ENCODE data around the gene SNRNP48. TPM values are rescaled to one million over a fixed set of nuclear protein-coding genes. Genes with fewer than 3 reads are reported as not detected.

SNRNP48 gene
- total RNA-seq, 1 experiment from 2014 or later = 26.2 TPM

DNA sequence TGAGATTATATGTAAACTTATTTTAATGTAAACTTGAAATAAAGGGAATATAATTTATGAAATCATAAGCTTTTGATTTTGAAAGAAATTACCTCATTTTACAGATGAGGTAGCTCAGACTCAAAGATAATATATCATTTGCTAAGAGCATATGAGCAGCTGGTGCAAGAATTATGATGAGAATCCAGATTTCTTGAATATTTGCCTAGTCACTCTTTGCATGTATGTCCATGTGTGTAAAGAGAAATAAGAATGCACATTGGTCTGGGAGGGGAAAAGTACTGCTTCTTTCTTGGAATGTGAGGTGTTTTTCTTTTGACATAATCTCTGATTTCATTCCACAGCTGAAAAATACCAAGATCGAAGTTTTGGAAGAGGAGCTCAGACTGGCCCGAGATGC lies 11.1 kb upstream of the SNRNP48 start:
- Histone ChIP-seq H3K27ac (ENCODE audit: low read depth, low read length) (no peak overlapping the region), H2AFZ (ENCODE audit: low read depth, low read length, poor library complexity, severe bottlenecking) (no peak overlapping the region), H3K4me2 (ENCODE audit: low read length) (no peak overlapping the region), H3K4me1 (ENCODE audit: control insufficient read depth in 1 of 2, insufficient read depth in 2 of 2, low read length in 2 of 2) (no peaks in the 10 kb centered on the region), H3K9me2 (ENCODE audit: insufficient read depth) (no peaks in the 10 kb centered on the region), H3K4me3 (replicated peaks in 1 of 2; ENCODE audit: low read depth in 1 of 2, low read length in 2 of 2) (no peak overlapping the region), H4K20me1 (ENCODE audit: insufficient read depth) (no peaks in the 10 kb centered on the region), H3K9me3 (ENCODE audit: control insufficient read depth in 1 of 2, insufficient read depth in 1 of 2, low read depth in 1 of 2, low read length in 2 of 2) (no peaks in the 10 kb centered on the region), H3K36me3 (ENCODE audit: control insufficient read depth in 1 of 2, insufficient read depth in 2 of 2, low read length in 2 of 2) (peaks cover 77 to 90% of the 10 kb centered on the region in 2 experiments), H3K9ac (ENCODE audit: low read length) (no peak overlapping the region), H3K79me2 (ENCODE audit: insufficient read depth, low read length) (no peaks in the 10 kb centered on the region), H3K27me3 (ENCODE audit: insufficient read depth, low read length) (no peaks in the 10 kb centered on the region)
- RAD21 ChIA-PET (ENCODE audit: low non-redundant PET in 1 of 2, low total read pairs in 2 of 2, uncharacterized antibody in 2 of 2, unreplicated experiment in 2 of 2) = no interaction called here
- ATAC-seq = no peak
- no peak for DNase-seq (ENCODE audit: low read depth, low spot score)
- TF ChIP-seq RAD21 (IDR thresholded peaks at IDR 0.05; ENCODE audit: low read depth) (no peak), EGR1 (IDR thresholded peaks at IDR 0.05; ENCODE audit: low read depth) (no peak), JUND (IDR thresholded peaks at IDR 0.05) (no peak), CEBPB (IDR thresholded peaks at IDR 0.05; ENCODE audit: low read depth) (no peak), SIN3A (IDR thresholded peaks at IDR 0.05; ENCODE audit: low read depth) (no peak)
- TF ChIP-seq, protein P1, sequence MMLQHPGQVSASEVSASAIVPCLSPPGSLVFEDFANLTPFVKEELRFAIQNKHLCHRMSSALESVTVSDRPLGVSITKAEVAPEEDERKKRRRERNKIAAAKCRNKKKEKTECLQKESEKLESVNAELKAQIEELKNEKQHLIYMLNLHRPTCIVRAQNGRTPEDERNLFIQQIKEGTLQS (IDR thresholded peaks at IDR 0.05) = no peak
- TF ChIP-seq, protein P2, sequence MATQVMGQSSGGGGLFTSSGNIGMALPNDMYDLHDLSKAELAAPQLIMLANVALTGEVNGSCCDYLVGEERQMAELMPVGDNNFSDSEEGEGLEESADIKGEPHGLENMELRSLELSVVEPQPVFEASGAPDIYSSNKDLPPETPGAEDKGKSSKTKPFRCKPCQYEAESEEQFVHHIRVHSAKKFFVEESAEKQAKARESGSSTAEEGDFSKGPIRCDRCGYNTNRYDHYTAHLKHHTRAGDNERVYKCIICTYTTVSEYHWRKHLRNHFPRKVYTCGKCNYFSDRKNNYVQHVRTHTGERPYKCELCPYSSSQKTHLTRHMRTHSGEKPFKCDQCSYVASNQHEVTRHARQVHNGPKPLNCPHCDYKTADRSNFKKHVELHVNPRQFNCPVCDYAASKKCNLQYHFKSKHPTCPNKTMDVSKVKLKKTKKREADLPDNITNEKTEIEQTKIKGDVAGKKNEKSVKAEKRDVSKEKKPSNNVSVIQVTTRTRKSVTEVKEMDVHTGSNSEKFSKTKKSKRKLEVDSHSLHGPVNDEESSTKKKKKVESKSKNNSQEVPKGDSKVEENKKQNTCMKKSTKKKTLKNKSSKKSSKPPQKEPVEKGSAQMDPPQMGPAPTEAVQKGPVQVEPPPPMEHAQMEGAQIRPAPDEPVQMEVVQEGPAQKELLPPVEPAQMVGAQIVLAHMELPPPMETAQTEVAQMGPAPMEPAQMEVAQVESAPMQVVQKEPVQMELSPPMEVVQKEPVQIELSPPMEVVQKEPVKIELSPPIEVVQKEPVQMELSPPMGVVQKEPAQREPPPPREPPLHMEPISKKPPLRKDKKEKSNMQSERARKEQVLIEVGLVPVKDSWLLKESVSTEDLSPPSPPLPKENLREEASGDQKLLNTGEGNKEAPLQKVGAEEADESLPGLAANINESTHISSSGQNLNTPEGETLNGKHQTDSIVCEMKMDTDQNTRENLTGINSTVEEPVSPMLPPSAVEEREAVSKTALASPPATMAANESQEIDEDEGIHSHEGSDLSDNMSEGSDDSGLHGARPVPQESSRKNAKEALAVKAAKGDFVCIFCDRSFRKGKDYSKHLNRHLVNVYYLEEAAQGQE (IDR thresholded peaks at IDR 0.05; ENCODE audit: low read depth) = no peak
- POLR2A ChIA-PET = no interaction called here
- CTCF ChIA-PET = no interaction called here
- intact Hi-C loops (cut with micrococcal nuclease) = no loop called here
- BruUV-seq (replicated peaks) = no TSS peak

DNA sequence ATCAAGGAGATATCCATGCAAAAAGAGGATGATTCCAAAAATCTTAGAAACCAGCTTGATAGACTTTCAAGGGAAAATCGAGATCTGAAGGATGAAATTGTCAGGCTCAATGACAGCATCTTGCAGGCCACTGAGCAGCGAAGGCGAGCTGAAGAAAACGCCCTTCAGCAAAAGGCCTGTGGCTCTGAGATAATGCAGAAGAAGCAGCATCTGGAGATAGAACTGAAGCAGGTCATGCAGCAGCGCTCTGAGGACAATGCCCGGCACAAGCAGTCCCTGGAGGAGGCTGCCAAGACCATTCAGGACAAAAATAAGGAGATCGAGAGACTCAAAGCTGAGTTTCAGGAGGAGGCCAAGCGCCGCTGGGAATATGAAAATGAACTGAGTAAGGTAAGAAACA lies 10.1 kb upstream of the SNRNP48 start:
- no peak for ATAC-seq
- Histone ChIP-seq H3K9ac (ENCODE audit: low read length) (no peak overlapping the region), H3K27me3 (ENCODE audit: insufficient read depth, low read length) (no peaks in the 10 kb centered on the region), H3K79me2 (ENCODE audit: insufficient read depth, low read length) (no peaks in the 10 kb centered on the region), H3K4me1 (ENCODE audit: control insufficient read depth in 1 of 2, insufficient read depth in 2 of 2, low read length in 2 of 2) (no peaks in the 10 kb centered on the region), H3K27ac (ENCODE audit: low read depth, low read length) (no peak overlapping the region), H3K9me3 (ENCODE audit: control insufficient read depth in 1 of 2, insufficient read depth in 1 of 2, low read depth in 1 of 2, low read length in 2 of 2) (no peaks in the 10 kb centered on the region), H2AFZ (ENCODE audit: low read depth, low read length, poor library complexity, severe bottlenecking) (no peak overlapping the region), H4K20me1 (ENCODE audit: insufficient read depth) (no peaks in the 10 kb centered on the region), H3K9me2 (ENCODE audit: insufficient read depth) (no peaks in the 10 kb centered on the region), H3K4me3 (replicated peaks in 1 of 2; ENCODE audit: low read depth in 1 of 2, low read length in 2 of 2) (no peak overlapping the region), H3K36me3 (ENCODE audit: control insufficient read depth in 1 of 2, insufficient read depth in 2 of 2, low read length in 2 of 2) (peaks cover 73 to 88% of the 10 kb centered on the region in 2 experiments), H3K4me2 (ENCODE audit: low read length) (no peak overlapping the region)
- intact Hi-C loops (cut with micrococcal nuclease) = no loop called here
- TSS peak; percentile 22 for BruUV-seq (replicated peaks)
- ChIA-PET POLR2A (no interaction called here), RAD21 (ENCODE audit: low non-redundant PET in 1 of 2, low total read pairs in 2 of 2, uncharacterized antibody in 2 of 2, unreplicated experiment in 2 of 2) (no interaction called here), CTCF (no interaction called here)
- DNase-seq (ENCODE audit: low read depth, low spot score) = no peak
- TF ChIP-seq, protein P3, sequence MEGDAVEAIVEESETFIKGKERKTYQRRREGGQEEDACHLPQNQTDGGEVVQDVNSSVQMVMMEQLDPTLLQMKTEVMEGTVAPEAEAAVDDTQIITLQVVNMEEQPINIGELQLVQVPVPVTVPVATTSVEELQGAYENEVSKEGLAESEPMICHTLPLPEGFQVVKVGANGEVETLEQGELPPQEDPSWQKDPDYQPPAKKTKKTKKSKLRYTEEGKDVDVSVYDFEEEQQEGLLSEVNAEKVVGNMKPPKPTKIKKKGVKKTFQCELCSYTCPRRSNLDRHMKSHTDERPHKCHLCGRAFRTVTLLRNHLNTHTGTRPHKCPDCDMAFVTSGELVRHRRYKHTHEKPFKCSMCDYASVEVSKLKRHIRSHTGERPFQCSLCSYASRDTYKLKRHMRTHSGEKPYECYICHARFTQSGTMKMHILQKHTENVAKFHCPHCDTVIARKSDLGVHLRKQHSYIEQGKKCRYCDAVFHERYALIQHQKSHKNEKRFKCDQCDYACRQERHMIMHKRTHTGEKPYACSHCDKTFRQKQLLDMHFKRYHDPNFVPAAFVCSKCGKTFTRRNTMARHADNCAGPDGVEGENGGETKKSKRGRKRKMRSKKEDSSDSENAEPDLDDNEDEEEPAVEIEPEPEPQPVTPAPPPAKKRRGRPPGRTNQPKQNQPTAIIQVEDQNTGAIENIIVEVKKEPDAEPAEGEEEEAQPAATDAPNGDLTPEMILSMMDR (IDR thresholded peaks at IDR 0.05 in 2 of 3, conservative IDR thresholded peaks at IDR 0.05 in 1 of 3; ENCODE audit: borderline replicate concordance in 1 of 3, insufficient read depth in 1 of 3, low read depth in 2 of 3, low read length in 2 of 3) = no peak
- TF ChIP-seq, protein P4, sequence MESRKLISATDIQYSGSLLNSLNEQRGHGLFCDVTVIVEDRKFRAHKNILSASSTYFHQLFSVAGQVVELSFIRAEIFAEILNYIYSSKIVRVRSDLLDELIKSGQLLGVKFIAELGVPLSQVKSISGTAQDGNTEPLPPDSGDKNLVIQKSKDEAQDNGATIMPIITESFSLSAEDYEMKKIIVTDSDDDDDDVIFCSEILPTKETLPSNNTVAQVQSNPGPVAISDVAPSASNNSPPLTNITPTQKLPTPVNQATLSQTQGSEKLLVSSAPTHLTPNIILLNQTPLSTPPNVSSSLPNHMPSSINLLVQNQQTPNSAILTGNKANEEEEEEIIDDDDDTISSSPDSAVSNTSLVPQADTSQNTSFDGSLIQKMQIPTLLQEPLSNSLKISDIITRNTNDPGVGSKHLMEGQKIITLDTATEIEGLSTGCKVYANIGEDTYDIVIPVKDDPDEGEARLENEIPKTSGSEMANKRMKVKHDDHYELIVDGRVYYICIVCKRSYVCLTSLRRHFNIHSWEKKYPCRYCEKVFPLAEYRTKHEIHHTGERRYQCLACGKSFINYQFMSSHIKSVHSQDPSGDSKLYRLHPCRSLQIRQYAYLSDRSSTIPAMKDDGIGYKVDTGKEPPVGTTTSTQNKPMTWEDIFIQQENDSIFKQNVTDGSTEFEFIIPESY (IDR thresholded peaks at IDR 0.05; ENCODE audit: extremely low read depth, insufficient replicate concordance, low read length) = no peak
- TF ChIP-seq CBX3 (IDR thresholded peaks at IDR 0.05; ENCODE audit: low read depth) (no peak), CEBPB (IDR thresholded peaks at IDR 0.05; ENCODE audit: low read depth) (no peak)

Data from HCT116 (cell line).